Liver (tissue), 9 donors: ENCODE data around the gene RAPGEF2. TPM values are rescaled to one million over a fixed set of nuclear protein-coding genes. Genes with fewer than 3 reads are reported as not detected.

Source experiments
- DNase-seq: peaks from one replicate; pipeline ENCODE4 v3.0.0-alpha.2; 2017; ENCODE audit warnings: low spot score
- H3K27ac ChIP-seq, 2 donors: one replicate each; pipeline ENCODE4 v1.7.0; 2013; ENCODE audit warnings: inconsistent platforms in 2 of 2, low read length in 2 of 2, control low read depth in 1 of 2, low read depth in 1 of 2, mild to moderate bottlenecking in 1 of 2
- H3K27me3 ChIP-seq, 4 donors: one replicate each; pipeline versions ENCODE4 v1.6.1 to v1.7.0; 2013; ENCODE audit warnings: low read length in 3 of 4, inconsistent platforms in 1 of 4, mild to moderate bottlenecking in 1 of 4, moderate library complexity in 1 of 4; ENCODE audit not compliant: control insufficient read depth in 4 of 4, insufficient read depth in 4 of 4
- H3K36me3 ChIP-seq, 4 donors: one replicate each; pipeline versions ENCODE4 v1.6.1 to v1.7.0; 2013; ENCODE audit warnings: low read length in 3 of 4, mild to moderate bottlenecking in 3 of 4, low read depth in 1 of 4, moderate library complexity in 1 of 4; ENCODE audit not compliant: control insufficient read depth in 4 of 4, insufficient read depth in 3 of 4
- H3K4me1 ChIP-seq, 4 donors: one replicate each; pipeline versions ENCODE4 v1.6.1 to v1.7.0; 2013; ENCODE audit warnings: low read length in 3 of 4, mild to moderate bottlenecking in 3 of 4, moderate library complexity in 1 of 4; ENCODE audit not compliant: control insufficient read depth in 4 of 4, insufficient read depth in 4 of 4
- H3K4me3 ChIP-seq, 3 donors: one replicate each; pipeline versions ENCODE4 v1.6.1 to v1.7.0; 2013; ENCODE audit warnings: low read length in 3 of 3, control low read depth in 1 of 3, low read depth in 1 of 3, mild to moderate bottlenecking in 1 of 3
- H3K9ac ChIP-seq, 2 donors: one replicate each; pipeline ENCODE4 v1.7.0; 2013; ENCODE audit warnings: low read length in 2 of 2, mild to moderate bottlenecking in 2 of 2, moderate library complexity in 2 of 2, control low read depth in 1 of 2, low read depth in 1 of 2
- H3K9me3 ChIP-seq, 4 donors: one replicate each; pipeline versions ENCODE4 v1.6.1 to v1.7.0; 2013; ENCODE audit warnings: low read length in 3 of 4; ENCODE audit not compliant: control insufficient read depth in 4 of 4
- EGR1 ChIP-seq, 2 donors: IDR thresholded peaks; 2 replicates each; pipeline ENCODE4 v1.6.1; 2016 to 2018; ENCODE audit warnings: antibody characterized with exemption in 2 of 2, low read depth in 2 of 2
- FOXA1 ChIP-seq: IDR thresholded peaks from 2 replicates; pipeline ENCODE4 v1.6.1; 2016; ENCODE audit warnings: antibody characterized with exemption
- GABPA ChIP-seq, 2 donors: IDR thresholded peaks in 1 of 2; conservative IDR thresholded peaks in 1 of 2; 2 replicates each; pipeline ENCODE4 v1.6.1; 2016; ENCODE audit warnings: antibody characterized with exemption in 2 of 2, mild to moderate bottlenecking in 1 of 2, moderate library complexity in 1 of 2
- HNF4A ChIP-seq, 2 donors: conservative IDR thresholded peaks; 2 replicates each; pipeline ENCODE4 v1.6.1; 2016; ENCODE audit warnings: antibody characterized with exemption in 2 of 2, mild to moderate bottlenecking in 2 of 2
- HNF4G ChIP-seq: IDR thresholded peaks from 2 replicates; pipeline ENCODE4 v1.6.1; 2016; ENCODE audit warnings: antibody characterized with exemption
- NR2F2 ChIP-seq: IDR thresholded peaks from 2 replicates; pipeline ENCODE4 v1.6.1; 2016; ENCODE audit warnings: antibody characterized with exemption
- RAD21 ChIP-seq, 2 donors: IDR thresholded peaks; 2 replicates each; pipeline ENCODE4 v1.6.1; 2016; ENCODE audit warnings: antibody characterized with exemption in 2 of 2, mild to moderate bottlenecking in 2 of 2
- SP1 ChIP-seq: IDR thresholded peaks from 2 replicates; pipeline ENCODE4 v1.6.1; 2018; ENCODE audit warnings: antibody characterized with exemption, mild to moderate bottlenecking
- TAF1 ChIP-seq: conservative IDR thresholded peaks from 2 replicates; pipeline ENCODE4 v1.6.1; 2016; ENCODE audit warnings: antibody characterized with exemption, mild to moderate bottlenecking
- YY1 ChIP-seq: IDR thresholded peaks from 2 replicates; pipeline ENCODE4 v1.6.1; 2016; ENCODE audit warnings: antibody characterized with exemption, mild to moderate bottlenecking
- WGBS: extraction: QIAGEN DNeasy Blood & Tissue Kit; methylation state at CpG from one replicate; pipeline ENCODE4 v1.1.7; 2013; 5-methylcytosine and 5-hydroxymethylcytosine counted together
- polyA plus RNA-seq, 2 donors: library from polyadenylated mRNA; stranded (reverse) in 1 of 2; unstranded in 1 of 2; fragments of 200-250 nt in 1 of 2; fragments of >200 nt in 1 of 2; fragmentation: Nextera tagmentation in 1 of 2; extraction: Ambion mirVana in 1 of 2; gene quantifications; one replicate each; pipeline versions ENCODE4 v1.2.1 to v1.2.3, GENCODE V29; 2013 to 2015
- total RNA-seq, 2 donors: library from RNA; depleted of rRNA; stranded (reverse); fragments of >200 nt; gene quantifications; one replicate each; pipeline ENCODE4 v1.2.3, GENCODE V29; 2014
- TF ChIP-seq, protein P1 (sequence below): IDR thresholded peaks from 2 replicates; pipeline ENCODE4 v1.6.1; 2016; ENCODE audit warnings: antibody characterized with exemption
- TF ChIP-seq, protein P2 (sequence below): IDR thresholded peaks from 2 replicates; pipeline ENCODE4 v1.6.1; 2016; ENCODE audit warnings: antibody characterized with exemption
- TF ChIP-seq, protein P3 (sequence below): IDR thresholded peaks from 2 replicates; pipeline ENCODE4 v1.6.1; 2016; ENCODE audit warnings: antibody characterized with exemption, mild to moderate bottlenecking
- TF ChIP-seq, protein P4 (sequence below): IDR thresholded peaks from 2 replicates; pipeline ENCODE4 v1.6.1; 2016; ENCODE audit warnings: antibody characterized with exemption
- TF ChIP-seq, protein P5 (sequence below): fragments of 150-350 bp; IDR thresholded peaks from 2 replicates; pipeline ENCODE4 v1.5.1; 2017; ENCODE audit warnings: improper control_type of control experiment, low read depth, low read length; ENCODE audit not compliant: missing input control
- donor health status: healthy.
- donor health status: healthy.
- donor health status: healthy.
- donor health status: healthy.
- donor health status: healthy.

The RAPGEF2 gene
- total and polyA plus RNA-seq, 4 donors, result 7.3 to 90.4 (median 32.2) TPM

DNA sequence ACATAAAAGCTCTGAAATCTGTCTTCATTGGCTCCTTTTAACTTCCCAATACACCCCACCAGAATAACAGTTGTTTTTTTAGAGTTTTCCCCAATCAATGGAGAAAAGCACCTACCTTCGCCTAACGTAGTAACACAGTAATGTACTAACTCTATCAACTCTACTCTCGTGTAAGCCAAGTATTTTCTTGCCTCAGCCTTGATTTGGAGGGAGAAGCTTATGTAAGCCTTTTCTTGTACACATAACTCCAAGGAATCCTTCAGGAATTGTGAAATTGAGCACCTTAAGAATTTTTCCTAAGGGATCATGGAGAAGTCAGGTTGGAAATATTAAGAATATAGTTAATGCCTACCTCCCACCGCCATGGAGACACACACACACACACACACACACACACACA is 181.2 kb downstream of the RAPGEF2 start:
- TF ChIP-seq, protein P1, sequence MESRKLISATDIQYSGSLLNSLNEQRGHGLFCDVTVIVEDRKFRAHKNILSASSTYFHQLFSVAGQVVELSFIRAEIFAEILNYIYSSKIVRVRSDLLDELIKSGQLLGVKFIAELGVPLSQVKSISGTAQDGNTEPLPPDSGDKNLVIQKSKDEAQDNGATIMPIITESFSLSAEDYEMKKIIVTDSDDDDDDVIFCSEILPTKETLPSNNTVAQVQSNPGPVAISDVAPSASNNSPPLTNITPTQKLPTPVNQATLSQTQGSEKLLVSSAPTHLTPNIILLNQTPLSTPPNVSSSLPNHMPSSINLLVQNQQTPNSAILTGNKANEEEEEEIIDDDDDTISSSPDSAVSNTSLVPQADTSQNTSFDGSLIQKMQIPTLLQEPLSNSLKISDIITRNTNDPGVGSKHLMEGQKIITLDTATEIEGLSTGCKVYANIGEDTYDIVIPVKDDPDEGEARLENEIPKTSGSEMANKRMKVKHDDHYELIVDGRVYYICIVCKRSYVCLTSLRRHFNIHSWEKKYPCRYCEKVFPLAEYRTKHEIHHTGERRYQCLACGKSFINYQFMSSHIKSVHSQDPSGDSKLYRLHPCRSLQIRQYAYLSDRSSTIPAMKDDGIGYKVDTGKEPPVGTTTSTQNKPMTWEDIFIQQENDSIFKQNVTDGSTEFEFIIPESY, result no peak
- TF ChIP-seq YY1 (no peak), RAD21 (IDR thresholded peaks at IDR 0.05) (no peak), GABPA (IDR thresholded peaks at IDR 0.05 in 1 of 2, conservative IDR thresholded peaks at IDR 0.05 in 1 of 2) (no peak), HNF4A (conservative IDR thresholded peaks at IDR 0.05) (no peak), FOXA1 (no peak)
- TF ChIP-seq, protein P2, sequence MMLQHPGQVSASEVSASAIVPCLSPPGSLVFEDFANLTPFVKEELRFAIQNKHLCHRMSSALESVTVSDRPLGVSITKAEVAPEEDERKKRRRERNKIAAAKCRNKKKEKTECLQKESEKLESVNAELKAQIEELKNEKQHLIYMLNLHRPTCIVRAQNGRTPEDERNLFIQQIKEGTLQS, result no peak
- no peaks in the 10 kb centered on the region for H3K36me3 ChIP-seq
- no peak overlapping the region for H3K9ac ChIP-seq
- DNase-seq, result no peak
- no peaks in the 10 kb centered on the region for H3K27me3 ChIP-seq
- no peaks in the 10 kb centered on the region for H3K9me3 ChIP-seq
- H3K4me3 ChIP-seq, result no peak overlapping the region
- 76% methylated on average over 4 of the region's 4 CpGs for WGBS
- peaks cover 5 to 42% (median 22%) of the 10 kb centered on the region in 4 donors for H3K4me1 ChIP-seq
- H3K27ac ChIP-seq, result peak overlapping the region; percentile 35 to 47

DNA sequence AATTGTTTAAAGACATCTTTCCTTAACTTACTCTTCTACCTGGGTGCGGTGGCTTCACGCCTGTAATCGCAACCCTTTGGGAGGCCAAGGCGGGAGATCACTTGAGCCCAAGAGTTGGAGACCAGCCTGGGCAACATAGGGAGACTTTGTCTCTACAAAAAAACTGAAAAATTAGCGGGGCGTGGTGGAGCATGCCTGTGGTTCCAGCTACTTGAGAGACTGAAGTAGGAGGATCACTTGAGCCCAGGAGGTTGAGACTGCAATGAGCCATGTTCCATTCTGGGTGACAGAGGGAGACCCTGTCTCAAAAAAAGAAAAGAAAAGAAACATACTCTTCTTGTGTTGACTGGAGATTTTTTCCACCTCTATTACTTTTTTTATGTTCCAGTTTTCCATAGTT is 181.9 kb downstream of the RAPGEF2 start:
- no peaks in the 10 kb centered on the region for H3K27me3 ChIP-seq
- TF ChIP-seq RAD21 (IDR thresholded peaks at IDR 0.05) (no peak), YY1 (no peak), HNF4G (no peak), NR2F2 (no peak), HNF4A (conservative IDR thresholded peaks at IDR 0.05) (no peak), SP1 (no peak), EGR1 (IDR thresholded peaks at IDR 0.05; ENCODE audit: low read depth in 2 of 2) (no peak), TAF1 (no peak), GABPA (IDR thresholded peaks at IDR 0.05 in 1 of 2, conservative IDR thresholded peaks at IDR 0.05 in 1 of 2) (no peak)
- TF ChIP-seq, protein P3, sequence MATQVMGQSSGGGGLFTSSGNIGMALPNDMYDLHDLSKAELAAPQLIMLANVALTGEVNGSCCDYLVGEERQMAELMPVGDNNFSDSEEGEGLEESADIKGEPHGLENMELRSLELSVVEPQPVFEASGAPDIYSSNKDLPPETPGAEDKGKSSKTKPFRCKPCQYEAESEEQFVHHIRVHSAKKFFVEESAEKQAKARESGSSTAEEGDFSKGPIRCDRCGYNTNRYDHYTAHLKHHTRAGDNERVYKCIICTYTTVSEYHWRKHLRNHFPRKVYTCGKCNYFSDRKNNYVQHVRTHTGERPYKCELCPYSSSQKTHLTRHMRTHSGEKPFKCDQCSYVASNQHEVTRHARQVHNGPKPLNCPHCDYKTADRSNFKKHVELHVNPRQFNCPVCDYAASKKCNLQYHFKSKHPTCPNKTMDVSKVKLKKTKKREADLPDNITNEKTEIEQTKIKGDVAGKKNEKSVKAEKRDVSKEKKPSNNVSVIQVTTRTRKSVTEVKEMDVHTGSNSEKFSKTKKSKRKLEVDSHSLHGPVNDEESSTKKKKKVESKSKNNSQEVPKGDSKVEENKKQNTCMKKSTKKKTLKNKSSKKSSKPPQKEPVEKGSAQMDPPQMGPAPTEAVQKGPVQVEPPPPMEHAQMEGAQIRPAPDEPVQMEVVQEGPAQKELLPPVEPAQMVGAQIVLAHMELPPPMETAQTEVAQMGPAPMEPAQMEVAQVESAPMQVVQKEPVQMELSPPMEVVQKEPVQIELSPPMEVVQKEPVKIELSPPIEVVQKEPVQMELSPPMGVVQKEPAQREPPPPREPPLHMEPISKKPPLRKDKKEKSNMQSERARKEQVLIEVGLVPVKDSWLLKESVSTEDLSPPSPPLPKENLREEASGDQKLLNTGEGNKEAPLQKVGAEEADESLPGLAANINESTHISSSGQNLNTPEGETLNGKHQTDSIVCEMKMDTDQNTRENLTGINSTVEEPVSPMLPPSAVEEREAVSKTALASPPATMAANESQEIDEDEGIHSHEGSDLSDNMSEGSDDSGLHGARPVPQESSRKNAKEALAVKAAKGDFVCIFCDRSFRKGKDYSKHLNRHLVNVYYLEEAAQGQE, result no peak
- TF ChIP-seq, protein P1, result no peak
- TF ChIP-seq, protein P2, result no peak
- TF ChIP-seq, protein P4, sequence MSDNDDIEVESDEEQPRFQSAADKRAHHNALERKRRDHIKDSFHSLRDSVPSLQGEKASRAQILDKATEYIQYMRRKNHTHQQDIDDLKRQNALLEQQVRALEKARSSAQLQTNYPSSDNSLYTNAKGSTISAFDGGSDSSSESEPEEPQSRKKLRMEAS, result no peak
- TF ChIP-seq, protein P5, sequence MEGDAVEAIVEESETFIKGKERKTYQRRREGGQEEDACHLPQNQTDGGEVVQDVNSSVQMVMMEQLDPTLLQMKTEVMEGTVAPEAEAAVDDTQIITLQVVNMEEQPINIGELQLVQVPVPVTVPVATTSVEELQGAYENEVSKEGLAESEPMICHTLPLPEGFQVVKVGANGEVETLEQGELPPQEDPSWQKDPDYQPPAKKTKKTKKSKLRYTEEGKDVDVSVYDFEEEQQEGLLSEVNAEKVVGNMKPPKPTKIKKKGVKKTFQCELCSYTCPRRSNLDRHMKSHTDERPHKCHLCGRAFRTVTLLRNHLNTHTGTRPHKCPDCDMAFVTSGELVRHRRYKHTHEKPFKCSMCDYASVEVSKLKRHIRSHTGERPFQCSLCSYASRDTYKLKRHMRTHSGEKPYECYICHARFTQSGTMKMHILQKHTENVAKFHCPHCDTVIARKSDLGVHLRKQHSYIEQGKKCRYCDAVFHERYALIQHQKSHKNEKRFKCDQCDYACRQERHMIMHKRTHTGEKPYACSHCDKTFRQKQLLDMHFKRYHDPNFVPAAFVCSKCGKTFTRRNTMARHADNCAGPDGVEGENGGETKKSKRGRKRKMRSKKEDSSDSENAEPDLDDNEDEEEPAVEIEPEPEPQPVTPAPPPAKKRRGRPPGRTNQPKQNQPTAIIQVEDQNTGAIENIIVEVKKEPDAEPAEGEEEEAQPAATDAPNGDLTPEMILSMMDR, result no peak
- H3K9me3 ChIP-seq, result no peaks in the 10 kb centered on the region
- H3K9ac ChIP-seq, result no peak overlapping the region
- H3K27ac ChIP-seq, result no peak overlapping the region
- DNase-seq, result no peak
- 99% methylated on average over 6 of the region's 6 CpGs for WGBS
- no peaks in the 10 kb centered on the region for H3K36me3 ChIP-seq
- H3K4me1 ChIP-seq, result peaks cover 2 to 39% (median 22%) of the 10 kb centered on the region in 4 donors
- no peak overlapping the region for H3K4me3 ChIP-seq
